OCI-LY7 (cell line): ENCODE measurements around the gene CXCR6.

Experiments
- CTCF ChIP-seq: fragments of 200-600 bp; sonication (generic); conservative IDR thresholded peaks from 2 replicates; pipeline ENCODE4 v1.5.1; 2014; ENCODE audit warnings: mild to moderate bottlenecking, antibody characterized with exemption, low read length, moderate library complexity, mixed read lengths
- EZH2phosphoT487 ChIP-seq: fragments of 200-600 bp; sonication (generic); IDR thresholded peaks from 2 replicates; pipeline ENCODE4 v1.6.1; 2018; ENCODE audit warnings: low read depth, borderline replicate concordance, mild to moderate bottlenecking, mixed run types, antibody characterized with exemption, low read length, moderate library complexity, mixed read lengths

- TF ChIP-seq CTCF (no peak), EZH2phosphoT487 (no peak)
Observed at GRCh38 chr3:45948311-45948781, 5.1 kb downstream of the CXCR6 start.
